ENCODE measurements around the gene ZNF197.

The ZNF197 gene

GRCh38 chr3:44596621-44597020, 28.2 kb upstream of the ZNF197 start:
- ChIA-PET CTCF (no interaction called here), POLR2A (ENCODE audit: low non-redundant PET) (no interaction called here)
- no peak overlapping the region for H3K27ac ChIP-seq
- no peak for DNase-seq (ENCODE audit: low spot score)
- TF ChIP-seq CTCF (conservative IDR thresholded peaks at IDR 0.05; ENCODE audit: low read depth): no peak

- POLR2A ChIA-PET (ENCODE audit: low non-redundant PET): no interaction called here
- no peak for TF ChIP-seq CTCF (conservative IDR thresholded peaks at IDR 0.05; ENCODE audit: low read depth)
- H3K27ac ChIP-seq: no peak overlapping the region
- DNase-seq (ENCODE audit: low spot score): no peak
- CTCF ChIA-PET: no interaction called here
Observed at GRCh38 chr3:44601749-44602148, 23.1 kb upstream of the ZNF197 start.

DNA sequence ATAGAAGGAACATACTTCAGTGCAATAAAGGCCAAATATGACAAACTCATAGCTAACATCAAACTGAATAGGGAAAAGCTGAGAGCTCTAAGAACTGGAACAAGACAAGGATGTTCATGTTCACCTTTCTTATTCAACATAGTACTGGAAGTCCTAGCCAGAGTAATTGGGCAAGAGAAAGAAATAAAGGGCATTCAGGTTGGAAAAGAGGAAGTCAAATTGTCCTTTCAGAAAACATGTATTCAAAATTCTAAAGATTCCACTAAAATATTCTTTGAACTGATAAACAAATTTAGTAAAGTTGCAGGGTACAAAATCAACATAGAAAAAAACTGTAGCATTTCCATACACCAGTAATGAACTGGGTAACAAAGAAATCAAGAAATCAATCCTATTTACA, 12.2 kb upstream of the ZNF197 start:
- CTCF ChIA-PET: no interaction called here
- H3K27ac ChIP-seq: no peak overlapping the region
- POLR2A ChIA-PET (ENCODE audit: low non-redundant PET): no interaction called here
- no peak for DNase-seq (ENCODE audit: low spot score)
- TF ChIP-seq CTCF (conservative IDR thresholded peaks at IDR 0.05; ENCODE audit: low read depth): no peak

DNA sequence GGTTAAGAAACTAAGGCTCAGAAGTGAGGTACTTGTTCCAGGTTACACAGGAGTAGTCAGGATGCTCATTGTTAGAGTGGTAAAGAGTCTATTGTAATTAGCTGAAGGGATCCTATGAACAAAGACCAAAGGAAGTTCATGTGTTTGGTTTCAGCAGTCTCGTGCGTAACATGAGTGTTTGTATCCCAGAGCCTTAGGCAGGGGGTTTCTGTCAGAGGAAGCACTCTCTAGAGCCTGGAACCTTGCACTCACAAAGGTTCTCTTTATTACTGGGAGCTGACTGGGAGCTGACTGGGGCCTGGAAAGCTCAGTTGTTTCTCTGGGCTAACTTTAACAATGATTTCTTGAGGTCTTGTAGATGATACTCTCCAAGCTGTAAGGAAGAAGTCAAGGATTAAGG, 3.9 kb downstream of the ZNF197 start:
- ChIA-PET POLR2A (ENCODE audit: low non-redundant PET) (no interaction called here), CTCF (no interaction called here)
- no peak overlapping the region for H3K27ac ChIP-seq
- no peak for TF ChIP-seq CTCF (conservative IDR thresholded peaks at IDR 0.05; ENCODE audit: low read depth)
- no peak for DNase-seq (ENCODE audit: low spot score)

- CTCF ChIA-PET: no interaction called here
- H3K27ac ChIP-seq: no peak overlapping the region
- DNase-seq (ENCODE audit: low spot score): no peak
- TF ChIP-seq CTCF (conservative IDR thresholded peaks at IDR 0.05; ENCODE audit: low read depth): no peak
- POLR2A ChIA-PET (ENCODE audit: low non-redundant PET): no interaction called here
Observed at GRCh38 chr3:44632193-44632592, 7.4 kb downstream of the ZNF197 start.

GRCh38 chr3:44642337-44642736, 17.5 kb downstream of the ZNF197 start:
- no peak for TF ChIP-seq CTCF (conservative IDR thresholded peaks at IDR 0.05; ENCODE audit: low read depth)
- CTCF ChIA-PET: interaction anchor here (0.7 kb wide), 1 partner anchor 131 kb away, joined by 3 read pairs; no protein-coding TSS in a partner anchor
- POLR2A ChIA-PET (ENCODE audit: low non-redundant PET): no interaction called here
- no peak for DNase-seq (ENCODE audit: low spot score)
- no peak overlapping the region for H3K27ac ChIP-seq

GRCh38 chr3:44643024-44643423, 18.2 kb downstream of the ZNF197 start:
- no peak overlapping the region for H3K27ac ChIP-seq
- POLR2A ChIA-PET (ENCODE audit: low non-redundant PET): no interaction called here
- DNase-seq (ENCODE audit: low spot score): no peak
- no peak for TF ChIP-seq CTCF (conservative IDR thresholded peaks at IDR 0.05; ENCODE audit: low read depth)
- CTCF ChIA-PET: no interaction called here

Measured in RWPE1 (cell line).